ENCODE measurements around the gene BCAS3. TPM values are rescaled to one million over a fixed set of nuclear protein-coding genes. Genes with fewer than 3 reads are reported as not detected.

Gene BCAS3
- total RNA-seq, 2 experiments from 2014 or later = 5.1 to 6.9 TPM

DNA sequence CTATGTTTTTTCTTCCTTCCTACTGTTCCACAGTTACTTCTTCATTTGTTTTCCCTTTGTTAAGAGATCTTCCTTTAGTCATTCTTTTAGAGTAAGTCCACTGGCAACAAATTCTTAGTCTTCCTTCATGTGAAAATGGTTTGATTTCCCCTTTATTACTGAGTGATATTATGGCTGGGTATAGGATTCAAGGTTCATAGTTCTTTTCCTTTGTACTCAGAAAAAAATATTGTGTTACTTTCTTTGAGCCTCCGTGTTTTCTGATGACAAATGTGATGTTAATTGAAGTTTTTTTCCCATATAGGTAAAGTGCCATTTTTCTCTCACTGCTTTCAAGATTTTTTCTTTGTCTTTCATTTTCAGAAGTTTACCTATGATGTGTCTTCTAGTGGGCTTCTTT, 438.9 kb downstream of the BCAS3 start:
- Mint-ChIP-seq H3K4me3 (no peak overlapping the region), H3K9me3 (peaks cover 6% of the 10 kb centered on the region)
- intact Hi-C loops (cut with micrococcal nuclease) = no loop called here

GRCh38 chr17:61117983-61118382, 440.3 kb downstream of the BCAS3 start:
- H3K27ac Mint-ChIP-seq = no peak overlapping the region
- ATAC-seq (no peak), DNase-seq (no peak)
- ChIA-PET POLR2A (no interaction called here), CTCF (no interaction called here)
- intact Hi-C loops (cut with micrococcal nuclease) = no loop called here
- TF ChIP-seq, protein P1, sequence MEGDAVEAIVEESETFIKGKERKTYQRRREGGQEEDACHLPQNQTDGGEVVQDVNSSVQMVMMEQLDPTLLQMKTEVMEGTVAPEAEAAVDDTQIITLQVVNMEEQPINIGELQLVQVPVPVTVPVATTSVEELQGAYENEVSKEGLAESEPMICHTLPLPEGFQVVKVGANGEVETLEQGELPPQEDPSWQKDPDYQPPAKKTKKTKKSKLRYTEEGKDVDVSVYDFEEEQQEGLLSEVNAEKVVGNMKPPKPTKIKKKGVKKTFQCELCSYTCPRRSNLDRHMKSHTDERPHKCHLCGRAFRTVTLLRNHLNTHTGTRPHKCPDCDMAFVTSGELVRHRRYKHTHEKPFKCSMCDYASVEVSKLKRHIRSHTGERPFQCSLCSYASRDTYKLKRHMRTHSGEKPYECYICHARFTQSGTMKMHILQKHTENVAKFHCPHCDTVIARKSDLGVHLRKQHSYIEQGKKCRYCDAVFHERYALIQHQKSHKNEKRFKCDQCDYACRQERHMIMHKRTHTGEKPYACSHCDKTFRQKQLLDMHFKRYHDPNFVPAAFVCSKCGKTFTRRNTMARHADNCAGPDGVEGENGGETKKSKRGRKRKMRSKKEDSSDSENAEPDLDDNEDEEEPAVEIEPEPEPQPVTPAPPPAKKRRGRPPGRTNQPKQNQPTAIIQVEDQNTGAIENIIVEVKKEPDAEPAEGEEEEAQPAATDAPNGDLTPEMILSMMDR (IDR thresholded peaks at IDR 0.05) = no peak
- no peaks in the 10 kb centered on the region for H3K4me1 Mint-ChIP-seq (ENCODE audit: low read depth)
- H3K27me3 Mint-ChIP-seq = no peaks in the 10 kb centered on the region
- no peaks in the 10 kb centered on the region for H3K36me3 Mint-ChIP-seq (ENCODE audit: low read depth)
- H3K4me3 Mint-ChIP-seq = no peak overlapping the region
- peaks cover 6% of the 10 kb centered on the region for H3K9me3 Mint-ChIP-seq

More for the DNA sequence above, 438.9 kb downstream of the BCAS3 start:
- no peaks in the 10 kb centered on the region for H3K4me1 Mint-ChIP-seq (ENCODE audit: low read depth)
- POLR2A ChIA-PET = no interaction called here
- H3K36me3 Mint-ChIP-seq (ENCODE audit: low read depth) = no peaks in the 10 kb centered on the region
- H3K27me3 Mint-ChIP-seq = no peaks in the 10 kb centered on the region
- TF ChIP-seq, protein P1 (IDR thresholded peaks at IDR 0.05) = no peak
- DNase-seq (no peak), ATAC-seq (no peak)
- CTCF ChIA-PET = no interaction called here
- H3K27ac Mint-ChIP-seq = no peak overlapping the region

- H3K4me3 Mint-ChIP-seq = no peak overlapping the region
- no peaks in the 10 kb centered on the region for H3K27me3 Mint-ChIP-seq
- H3K27ac Mint-ChIP-seq = no peak overlapping the region
- no peaks in the 10 kb centered on the region for H3K36me3 Mint-ChIP-seq (ENCODE audit: low read depth)
- ChIA-PET CTCF (no interaction called here), POLR2A (interaction anchor here (1.1 kb wide), 1 partner anchor 9 kb away, joined by 3 read pairs; no protein-coding TSS in a partner anchor)
- DNase-seq = no peak
- no peak for ATAC-seq
- intact Hi-C loops (cut with micrococcal nuclease) = no loop called here
- H3K9me3 Mint-ChIP-seq = peaks cover 6% of the 10 kb centered on the region
- no peaks in the 10 kb centered on the region for H3K4me1 Mint-ChIP-seq (ENCODE audit: low read depth)
- TF ChIP-seq, protein P1 (IDR thresholded peaks at IDR 0.05) = no peak
These were observed 441.2 kb downstream of the BCAS3 start for GRCh38 chr17:61118871-61119270.

DNA sequence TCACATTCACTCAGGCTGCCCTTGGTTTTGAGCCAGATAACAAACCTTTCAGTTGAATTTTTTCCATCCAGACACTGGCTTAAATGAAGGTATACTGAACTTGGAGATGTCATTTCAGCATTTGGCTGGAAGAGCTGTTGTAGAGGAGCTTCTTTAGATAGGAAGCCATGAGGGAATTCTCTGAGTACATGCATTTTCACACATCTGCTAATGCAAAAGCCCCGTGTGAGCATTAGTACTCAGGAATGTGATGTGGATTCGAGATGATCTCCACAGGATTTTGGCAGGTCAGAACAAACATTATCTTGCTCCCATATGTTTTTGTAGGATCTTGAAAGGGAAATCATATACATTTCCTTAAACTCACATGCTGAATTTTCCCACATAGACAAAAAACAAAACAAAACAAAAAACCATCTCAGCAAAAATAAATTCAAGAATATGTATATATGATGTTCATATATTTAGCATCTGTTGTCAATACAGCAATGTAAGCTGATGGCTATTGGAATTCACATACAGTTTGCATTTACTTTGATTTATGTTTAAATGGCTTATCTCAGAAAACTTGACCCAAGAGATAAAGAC, 444.8 kb downstream of the BCAS3 start:
- no peaks in the 10 kb centered on the region for H3K4me1 Mint-ChIP-seq (ENCODE audit: low read depth)
- ChIA-PET CTCF (no interaction called here), POLR2A (no interaction called here)
- H3K36me3 Mint-ChIP-seq (ENCODE audit: low read depth) = no peaks in the 10 kb centered on the region
- no peaks in the 10 kb centered on the region for H3K9me3 Mint-ChIP-seq
- H3K27ac Mint-ChIP-seq = no peak overlapping the region
- DNase-seq (no peak), ATAC-seq (no peak)
- intact Hi-C loops (cut with micrococcal nuclease) = no loop called here
- H3K27me3 Mint-ChIP-seq = no peaks in the 10 kb centered on the region
- no peak overlapping the region for H3K4me3 Mint-ChIP-seq
- TF ChIP-seq, protein P1 (IDR thresholded peaks at IDR 0.05) = no peak

DNA sequence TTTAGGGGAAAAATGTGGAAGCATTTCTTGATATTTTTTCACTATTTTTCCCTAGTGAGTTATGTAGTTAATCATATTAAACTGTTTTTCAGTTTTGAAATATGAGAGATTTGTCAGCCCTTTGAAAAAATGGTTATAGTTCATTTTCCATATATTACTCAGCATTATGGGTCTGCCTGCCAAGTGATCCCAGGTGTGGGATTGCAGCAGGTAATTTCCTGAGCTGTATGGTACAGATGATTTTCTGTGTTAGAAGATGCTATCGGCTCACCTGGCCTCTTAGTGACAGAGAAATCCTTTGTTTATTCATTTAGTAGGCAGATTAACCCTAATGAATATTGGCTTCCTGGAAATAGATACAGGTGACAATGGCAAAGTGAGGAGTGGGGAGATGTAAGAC, 446.9 kb downstream of the BCAS3 start:
- ATAC-seq = no peak
- Mint-ChIP-seq H3K36me3 (ENCODE audit: low read depth) (no peaks in the 10 kb centered on the region), H3K4me1 (ENCODE audit: low read depth) (peaks cover 6% of the 10 kb centered on the region), H3K4me3 (no peak overlapping the region), H3K27me3 (no peaks in the 10 kb centered on the region), H3K9me3 (no peaks in the 10 kb centered on the region), H3K27ac (no peak overlapping the region)
- ChIA-PET POLR2A (no interaction called here), CTCF (interaction anchor here (1.1 kb wide), 1 partner anchor 114 kb away, joined by 3 read pairs; no protein-coding TSS in a partner anchor)
- intact Hi-C loops (cut with micrococcal nuclease) = no loop called here
- TF ChIP-seq, protein P1 (IDR thresholded peaks at IDR 0.05) = no peak
- DNase-seq = no peak

Measured in activated CD8-positive, alpha-beta T cell treated with anti-CD3 and anti-CD28 coated beads for 36 hours (primary cell).